CD4-positive, alpha-beta T cell (primary cell): ENCODE measurements around the gene ZFPM1. TPM values are rescaled to one million over a fixed set of nuclear protein-coding genes. Genes with fewer than 3 reads are reported as not detected.

Source experiments
- ATAC-seq: fragments of 200-7000 bp; cut with Tn5 transposase; one replicate; pipeline ENCODE4 v1.10.0; 2022; ENCODE audit warnings: mild to moderate bottlenecking; ENCODE audit not compliant: poor library complexity
- CTCF ChIA-PET: fragments of 350-600 bp; sonication (Branson Sonifier 250); formaldehyde crosslinking; loops from one replicate; lab custom pipeline; 2021; ENCODE audit warnings: antibody characterized with exemption, inconsistent platforms; lab: Charles Lee
- POLR2A ChIA-PET: fragments of 350-600 bp; sonication (Branson Sonifier 250); formaldehyde crosslinking; loops from one replicate; lab custom pipeline; 2021; ENCODE audit warnings: antibody characterized with exemption, inconsistent platforms; lab: Charles Lee
- DNase-seq, 14 experiments: peaks; one replicate each; pipeline ENCODE4 v3.0.0-alpha.2; 2013 to 2020; ENCODE audit warnings: mixed read lengths in 2 of 14
- H3K27ac ChIP-seq, 2 donors: one replicate each; pipeline versions ENCODE4 v1.5.1 to v1.7.0; 2013; ENCODE audit warnings: low read length in 2 of 2, low read depth in 1 of 2, mild to moderate bottlenecking in 1 of 2
- H3K27me3 ChIP-seq, 2 experiments: 1 replicate in 1 of 2; 2 replicates in 1 of 2; pipeline versions ENCODE4 v1.6.1 to v1.7.0; 2013; ENCODE audit warnings: low read length in 2 of 2, control low read depth in 1 of 2, mild to moderate bottlenecking in 1 of 2, moderate library complexity in 1 of 2; ENCODE audit not compliant: insufficient read depth in 2 of 2, control insufficient read depth in 1 of 2
- H3K36me3 ChIP-seq: one replicate; pipeline ENCODE4 v1.6.1; 2013; ENCODE audit warnings: low read length, control low read depth; ENCODE audit not compliant: insufficient read depth
- H3K4me1 ChIP-seq: one replicate; pipeline ENCODE4 v1.6.1; 2013; ENCODE audit warnings: low read length, control low read depth; ENCODE audit not compliant: insufficient read depth
- H3K4me3 ChIP-seq: one replicate; pipeline ENCODE4 v1.5.1; 2013; ENCODE audit warnings: mild to moderate bottlenecking, low read length, moderate library complexity
- H3K9me3 ChIP-seq, 2 experiments: 1 replicate in 1 of 2; 2 replicates in 1 of 2; pipeline versions ENCODE4 v1.6.1 to v1.7.0; 2013; ENCODE audit warnings: low read length in 2 of 2, mild to moderate bottlenecking in 2 of 2, control low read depth in 1 of 2, moderate library complexity in 1 of 2; ENCODE audit not compliant: control insufficient read depth in 1 of 2, insufficient read depth in 1 of 2
- H3K27ac Mint-ChIP-seq: one replicate; pipeline ENCODE4 v1.8.0; 2020; ENCODE audit warnings: mixed read lengths
- H3K27me3 Mint-ChIP-seq: one replicate; pipeline ENCODE4 v1.8.0; 2021; ENCODE audit warnings: mixed read lengths
- H3K36me3 Mint-ChIP-seq: one replicate; pipeline ENCODE4 v1.8.0; 2021; ENCODE audit warnings: low read depth, mixed read lengths
- H3K4me1 Mint-ChIP-seq: one replicate; pipeline ENCODE4 v1.8.0; 2021; ENCODE audit warnings: low read depth, mixed read lengths
- H3K4me3 Mint-ChIP-seq: one replicate; pipeline ENCODE4 v1.8.0; 2020; ENCODE audit warnings: mild to moderate bottlenecking, mixed read lengths
- H3K9me3 Mint-ChIP-seq: one replicate; pipeline ENCODE4 v1.8.0; 2020; ENCODE audit warnings: mixed read lengths
- intact Hi-C, 2 experiments: fragments of 100-400 bp; cut with DNase I in 1 of 2; cut with micrococcal nuclease in 1 of 2; formaldehyde crosslinking; loops; one replicate each; pipeline versions ENCODE4 v1.15.1 to v1.9.0; 2023 to 2025; cut with DNase I, micrococcal nuclease
- total RNA-seq, 174 experiments: library from RNA in 2 of 174; stranded (reverse) in 2 of 174; gene quantifications; one replicate each; pipeline ENCODE4 v1.2.3 and lab custom pipeline; 2021 to 2026
- TF ChIP-seq, protein P1 (sequence below): fragments of 200-600 bp; IDR thresholded peaks from one replicate; pipeline ENCODE4 v1.8.0; 2022; ENCODE audit warnings: antibody characterized with exemption, mild to moderate bottlenecking

The ZFPM1 gene
- total RNA-seq, 2 experiments from 2014 or later, result 22.8 to 24.2 TPM

DNA sequence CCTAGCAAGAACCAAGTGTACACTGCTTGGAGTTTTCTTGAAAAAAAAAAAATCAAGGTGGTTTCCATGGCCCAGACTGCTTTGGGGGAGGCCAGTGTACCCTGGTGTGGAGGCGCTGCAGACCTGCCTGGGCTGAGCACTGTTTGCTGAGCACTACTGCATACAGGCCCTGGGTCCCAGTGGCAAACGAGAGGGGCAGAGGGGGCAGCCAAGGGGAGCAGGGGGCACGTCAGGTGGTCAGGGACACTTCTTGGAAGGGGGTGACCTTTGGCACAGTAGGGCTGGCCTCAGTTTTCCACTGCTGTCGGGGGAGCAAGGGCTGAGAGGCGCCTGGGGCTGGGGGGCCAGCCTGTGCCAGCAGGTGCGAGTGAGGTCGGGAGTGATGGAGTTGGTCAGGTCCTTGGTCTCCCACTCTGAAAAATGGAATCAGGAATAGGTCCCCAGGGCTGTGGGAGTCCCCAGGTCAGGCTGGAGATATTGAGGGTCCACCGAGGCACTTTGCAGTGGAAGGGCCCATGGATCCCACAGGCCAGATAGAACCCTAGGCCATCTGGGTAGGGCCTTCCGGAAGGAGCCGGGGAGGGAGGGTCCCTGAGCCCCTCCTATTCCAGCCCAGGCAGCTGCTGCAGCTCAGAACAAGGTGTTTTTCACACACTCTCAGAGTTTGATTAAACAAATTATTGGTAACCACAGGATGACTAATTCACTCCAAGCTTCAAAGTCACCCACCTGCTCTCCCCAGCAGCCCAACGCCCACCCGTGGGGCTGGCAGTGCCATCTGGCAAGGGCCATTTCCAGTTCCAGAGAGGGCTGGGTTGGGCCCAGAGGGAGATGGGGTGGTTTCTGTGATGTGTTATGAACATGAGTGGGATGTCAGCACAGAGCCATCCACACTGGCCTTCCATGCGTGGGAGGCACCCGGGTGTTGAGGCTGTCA, 3.5 kb downstream of the ZFPM1 start:
- Mint-ChIP-seq H3K27ac (peak overlapping the region; percentile 93), H3K27me3 (no peaks in the 10 kb centered on the region), H3K4me3 (peak overlapping the region; percentile 90), H3K9me3 (no peaks in the 10 kb centered on the region), H3K36me3 (peaks cover 15% of the 10 kb centered on the region), H3K4me1 (peaks cover 35% of the 10 kb centered on the region)
- Histone ChIP-seq H3K27ac (peak overlapping the region; percentile 49 to 60), H3K4me3 (peak overlapping the region; percentile 69), H3K9me3 (no peaks in the 10 kb centered on the region), H3K36me3 (no peaks in the 10 kb centered on the region), H3K27me3 (no peaks in the 10 kb centered on the region), H3K4me1 (peaks cover 74% of the 10 kb centered on the region)
- DNase-seq (peak in 12 of 14 experiments; percentile 35 to 72 (median 60)), ATAC-seq (no peak)
- TF ChIP-seq, protein P1, sequence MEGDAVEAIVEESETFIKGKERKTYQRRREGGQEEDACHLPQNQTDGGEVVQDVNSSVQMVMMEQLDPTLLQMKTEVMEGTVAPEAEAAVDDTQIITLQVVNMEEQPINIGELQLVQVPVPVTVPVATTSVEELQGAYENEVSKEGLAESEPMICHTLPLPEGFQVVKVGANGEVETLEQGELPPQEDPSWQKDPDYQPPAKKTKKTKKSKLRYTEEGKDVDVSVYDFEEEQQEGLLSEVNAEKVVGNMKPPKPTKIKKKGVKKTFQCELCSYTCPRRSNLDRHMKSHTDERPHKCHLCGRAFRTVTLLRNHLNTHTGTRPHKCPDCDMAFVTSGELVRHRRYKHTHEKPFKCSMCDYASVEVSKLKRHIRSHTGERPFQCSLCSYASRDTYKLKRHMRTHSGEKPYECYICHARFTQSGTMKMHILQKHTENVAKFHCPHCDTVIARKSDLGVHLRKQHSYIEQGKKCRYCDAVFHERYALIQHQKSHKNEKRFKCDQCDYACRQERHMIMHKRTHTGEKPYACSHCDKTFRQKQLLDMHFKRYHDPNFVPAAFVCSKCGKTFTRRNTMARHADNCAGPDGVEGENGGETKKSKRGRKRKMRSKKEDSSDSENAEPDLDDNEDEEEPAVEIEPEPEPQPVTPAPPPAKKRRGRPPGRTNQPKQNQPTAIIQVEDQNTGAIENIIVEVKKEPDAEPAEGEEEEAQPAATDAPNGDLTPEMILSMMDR, result no peak
- ChIA-PET POLR2A (interaction anchor here (2.0 to 2.2 kb wide), 2 partner anchors 9 to 15 kb away, joined by 7 to 16 read pairs; no protein-coding TSS in a partner anchor), CTCF (no interaction called here)
- intact Hi-C loops, result loop anchor here (1.0 to 10.0 kb wide), 4 partner anchors 13 to 1072 kb away; partner anchors contain the start of genes CTU2 (in 1 of the 2), FBXO31 (in 1 of the 2) and RNF166 (in 1 of the 2)

DNA sequence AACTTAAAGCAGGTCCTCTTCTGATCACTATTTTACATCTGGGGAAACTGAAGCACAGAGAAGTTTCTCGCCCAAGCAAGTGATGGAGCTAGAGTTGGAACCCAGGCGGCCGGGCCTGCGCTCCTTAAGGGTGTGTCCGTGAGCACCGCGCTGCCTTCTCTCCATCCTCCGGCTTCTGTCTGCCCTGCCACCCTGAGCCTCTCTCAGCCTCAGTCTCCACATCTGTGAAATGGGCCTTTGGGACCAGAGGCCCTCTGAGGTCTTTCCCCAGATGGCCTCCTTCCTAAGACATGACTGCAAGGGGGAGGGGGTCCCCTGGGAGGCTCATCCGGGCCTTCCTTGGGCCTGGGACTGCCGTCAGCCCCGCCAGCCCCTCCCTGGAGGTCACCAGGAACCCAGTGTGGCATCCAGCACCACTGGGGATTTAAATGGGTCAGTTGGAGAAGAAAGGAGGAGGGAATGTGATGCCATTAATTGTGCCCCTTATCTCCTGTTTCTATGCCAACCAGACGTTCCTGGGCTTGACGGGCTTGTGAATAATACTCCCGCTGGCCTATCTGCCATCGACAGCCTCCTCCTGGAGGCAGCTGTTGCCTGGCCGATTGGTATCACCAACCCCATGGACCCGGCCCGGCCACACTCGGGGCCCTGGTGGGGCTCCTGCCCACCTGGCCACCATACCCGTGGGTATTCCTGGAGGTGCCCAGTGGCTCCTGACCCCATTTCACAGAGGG, 5.1 kb downstream of the ZFPM1 start:
- DNase-seq, result no peak
- CTCF ChIA-PET, result no interaction called here
- intact Hi-C loops, result loop anchor here (10.0 kb wide), 2 partner anchors 247 to 1073 kb away; partner anchors contain the start of genes CTU2 (in 1 of the 2), FBXO31 (in 1 of the 2) and RNF166 (in 1 of the 2)

DNA sequence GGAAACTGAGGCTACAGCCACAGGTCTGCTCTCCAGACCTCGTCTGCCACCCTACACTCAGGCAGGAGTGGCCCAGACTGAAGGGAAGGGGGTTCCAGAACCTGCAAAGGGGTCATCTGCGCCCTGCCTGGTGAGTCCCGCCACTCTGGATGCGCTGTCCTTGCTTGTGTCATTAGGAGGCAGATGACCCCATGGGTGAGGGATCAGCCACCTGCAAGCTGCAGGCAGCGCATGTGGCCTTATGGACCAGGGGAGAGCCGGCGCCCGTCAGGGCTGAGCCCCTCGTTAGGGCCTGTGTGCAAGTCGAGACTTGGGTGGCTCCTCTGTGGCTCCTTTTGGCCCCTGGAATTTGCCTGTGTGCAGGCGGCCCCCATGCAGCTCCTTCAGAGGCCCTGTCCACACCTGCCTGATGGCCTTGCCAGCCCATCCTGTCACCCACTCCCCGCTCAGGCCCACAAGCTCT, 5.7 kb downstream of the ZFPM1 start:
- H3K4me1 Mint-ChIP-seq, result peaks cover 27% of the 10 kb centered on the region
- Histone ChIP-seq H3K27ac (no peak overlapping the region), H3K4me3 (no peak overlapping the region), H3K4me1 (peaks cover 81% of the 10 kb centered on the region), H3K36me3 (no peaks in the 10 kb centered on the region), H3K27me3 (no peaks in the 10 kb centered on the region), H3K9me3 (no peaks in the 10 kb centered on the region)
- DNase-seq (no peak), ATAC-seq (no peak)
- no peaks in the 10 kb centered on the region for H3K9me3 Mint-ChIP-seq
- intact Hi-C loops, result loop anchor here (10.0 kb wide), 2 partner anchors 246 to 1074 kb away; partner anchors contain the start of genes CTU2 (in 1 of the 2), FBXO31 (in 1 of the 2) and RNF166 (in 1 of the 2)
- POLR2A ChIA-PET, result no interaction called here
- H3K4me3 Mint-ChIP-seq, result peak overlapping the region; percentile 60
- TF ChIP-seq, protein P1, result no peak
- CTCF ChIA-PET, result no interaction called here
- H3K27ac Mint-ChIP-seq, result peak overlapping the region; percentile 39
- H3K36me3 Mint-ChIP-seq, result peaks cover 9% of the 10 kb centered on the region
- H3K27me3 Mint-ChIP-seq, result no peaks in the 10 kb centered on the region

More for the DNA sequence above, 5.1 kb downstream of the ZFPM1 start:
- no peaks in the 10 kb centered on the region for H3K9me3 ChIP-seq
- no peaks in the 10 kb centered on the region for H3K27me3 ChIP-seq
- H3K27ac Mint-ChIP-seq, result peak overlapping the region; percentile 93
- H3K4me3 Mint-ChIP-seq, result peak overlapping the region; percentile 90
- peaks cover 27% of the 10 kb centered on the region for H3K4me1 Mint-ChIP-seq
- TF ChIP-seq, protein P1, result no peak
- H3K4me1 ChIP-seq, result peaks cover 77% of the 10 kb centered on the region
- no peaks in the 10 kb centered on the region for H3K27me3 Mint-ChIP-seq
- peaks cover 9% of the 10 kb centered on the region for H3K36me3 Mint-ChIP-seq
- POLR2A ChIA-PET, result no interaction called here
- no peaks in the 10 kb centered on the region for H3K9me3 Mint-ChIP-seq
- no peak overlapping the region for H3K4me3 ChIP-seq
- no peaks in the 10 kb centered on the region for H3K36me3 ChIP-seq
- H3K27ac ChIP-seq, result no peak overlapping the region
- ATAC-seq, result no peak
